ENCODE measurements around the gene FAM229A. TPM values are rescaled to one million over a fixed set of nuclear protein-coding genes. Genes with fewer than 3 reads are reported as not detected.

Gene FAM229A
- total and polyA plus RNA-seq, 4 donors, result 1.6 to 3.3 (median 2.1) TPM

DNA sequence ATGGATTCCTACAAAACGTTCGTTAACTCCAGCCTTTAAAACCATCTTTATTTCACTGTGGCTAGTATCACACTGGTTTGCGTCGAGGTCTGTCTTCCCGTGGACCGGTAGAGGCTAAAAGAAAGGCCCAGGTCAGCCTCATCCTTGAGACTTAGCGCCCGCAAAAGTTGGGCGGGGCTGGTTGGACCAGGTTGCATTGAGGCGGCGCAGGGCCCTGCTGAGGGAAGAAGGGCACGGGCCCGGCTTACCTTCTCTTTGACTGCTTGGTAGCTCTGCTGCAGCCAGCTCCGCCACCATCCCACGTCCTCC, 31.5 kb upstream of the FAM229A start:
- DNase-seq (ENCODE audit: low spot score), result no peak
- Histone ChIP-seq H3K9ac (ENCODE audit: low read depth in 1 of 2, low read length in 2 of 2) (peak overlapping the region; percentile 69 to 93), H3K27ac (ENCODE audit: low read depth in 1 of 2, low read length in 2 of 2) (peak overlapping the region; percentile 93 to 98), H3K27me3 (ENCODE audit: control insufficient read depth in 4 of 4, insufficient read depth in 4 of 4, low read length in 3 of 4) (no peaks in the 10 kb centered on the region), H3K36me3 (ENCODE audit: control insufficient read depth in 4 of 4, insufficient read depth in 3 of 4, low read depth in 1 of 4, low read length in 3 of 4) (peaks cover 3 to 21% (median 13%) of the 10 kb centered on the region in 4 donors), H3K9me3 (ENCODE audit: control insufficient read depth in 4 of 4, low read length in 3 of 4) (no peaks in the 10 kb centered on the region), H3K4me3 (ENCODE audit: low read depth in 1 of 3, low read length in 3 of 3) (peak overlapping the region; percentile 63 to 87 (median 82)), H3K4me1 (ENCODE audit: control insufficient read depth in 4 of 4, insufficient read depth in 4 of 4, low read length in 3 of 4) (peaks cover 3 to 22% (median 17%) of the 10 kb centered on the region in 4 donors)
- TF ChIP-seq GABPA (IDR thresholded peaks at IDR 0.05 in 1 of 2, conservative IDR thresholded peaks at IDR 0.05 in 1 of 2) (no peak), HNF4G (IDR thresholded peaks at IDR 0.05) (no peak), JUND (IDR thresholded peaks at IDR 0.05) (no peak), RXRA (IDR thresholded peaks at IDR 0.05) (no peak), RAD21 (IDR thresholded peaks at IDR 0.05) (no peak), FOXA1 (IDR thresholded peaks at IDR 0.05) (no peak), EGR1 (IDR thresholded peaks at IDR 0.05; ENCODE audit: low read depth in 2 of 2) (no peak), NR2F2 (IDR thresholded peaks at IDR 0.05) (no peak), HNF4A (conservative IDR thresholded peaks at IDR 0.05) (no peak), TAF1 (conservative IDR thresholded peaks at IDR 0.05) (no peak), SP1 (IDR thresholded peaks at IDR 0.05) (no peak)
- TF ChIP-seq, protein P1, sequence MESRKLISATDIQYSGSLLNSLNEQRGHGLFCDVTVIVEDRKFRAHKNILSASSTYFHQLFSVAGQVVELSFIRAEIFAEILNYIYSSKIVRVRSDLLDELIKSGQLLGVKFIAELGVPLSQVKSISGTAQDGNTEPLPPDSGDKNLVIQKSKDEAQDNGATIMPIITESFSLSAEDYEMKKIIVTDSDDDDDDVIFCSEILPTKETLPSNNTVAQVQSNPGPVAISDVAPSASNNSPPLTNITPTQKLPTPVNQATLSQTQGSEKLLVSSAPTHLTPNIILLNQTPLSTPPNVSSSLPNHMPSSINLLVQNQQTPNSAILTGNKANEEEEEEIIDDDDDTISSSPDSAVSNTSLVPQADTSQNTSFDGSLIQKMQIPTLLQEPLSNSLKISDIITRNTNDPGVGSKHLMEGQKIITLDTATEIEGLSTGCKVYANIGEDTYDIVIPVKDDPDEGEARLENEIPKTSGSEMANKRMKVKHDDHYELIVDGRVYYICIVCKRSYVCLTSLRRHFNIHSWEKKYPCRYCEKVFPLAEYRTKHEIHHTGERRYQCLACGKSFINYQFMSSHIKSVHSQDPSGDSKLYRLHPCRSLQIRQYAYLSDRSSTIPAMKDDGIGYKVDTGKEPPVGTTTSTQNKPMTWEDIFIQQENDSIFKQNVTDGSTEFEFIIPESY (IDR thresholded peaks at IDR 0.05), result no peak
- TF ChIP-seq, protein P2, sequence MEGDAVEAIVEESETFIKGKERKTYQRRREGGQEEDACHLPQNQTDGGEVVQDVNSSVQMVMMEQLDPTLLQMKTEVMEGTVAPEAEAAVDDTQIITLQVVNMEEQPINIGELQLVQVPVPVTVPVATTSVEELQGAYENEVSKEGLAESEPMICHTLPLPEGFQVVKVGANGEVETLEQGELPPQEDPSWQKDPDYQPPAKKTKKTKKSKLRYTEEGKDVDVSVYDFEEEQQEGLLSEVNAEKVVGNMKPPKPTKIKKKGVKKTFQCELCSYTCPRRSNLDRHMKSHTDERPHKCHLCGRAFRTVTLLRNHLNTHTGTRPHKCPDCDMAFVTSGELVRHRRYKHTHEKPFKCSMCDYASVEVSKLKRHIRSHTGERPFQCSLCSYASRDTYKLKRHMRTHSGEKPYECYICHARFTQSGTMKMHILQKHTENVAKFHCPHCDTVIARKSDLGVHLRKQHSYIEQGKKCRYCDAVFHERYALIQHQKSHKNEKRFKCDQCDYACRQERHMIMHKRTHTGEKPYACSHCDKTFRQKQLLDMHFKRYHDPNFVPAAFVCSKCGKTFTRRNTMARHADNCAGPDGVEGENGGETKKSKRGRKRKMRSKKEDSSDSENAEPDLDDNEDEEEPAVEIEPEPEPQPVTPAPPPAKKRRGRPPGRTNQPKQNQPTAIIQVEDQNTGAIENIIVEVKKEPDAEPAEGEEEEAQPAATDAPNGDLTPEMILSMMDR (IDR thresholded peaks at IDR 0.05; ENCODE audit: low read depth, low read length, missing input control), result no peak
- TF ChIP-seq, protein P3, sequence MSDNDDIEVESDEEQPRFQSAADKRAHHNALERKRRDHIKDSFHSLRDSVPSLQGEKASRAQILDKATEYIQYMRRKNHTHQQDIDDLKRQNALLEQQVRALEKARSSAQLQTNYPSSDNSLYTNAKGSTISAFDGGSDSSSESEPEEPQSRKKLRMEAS (IDR thresholded peaks at IDR 0.05), result no peak
- 3% methylated on average over 15 of the region's 15 CpGs for WGBS

DNA sequence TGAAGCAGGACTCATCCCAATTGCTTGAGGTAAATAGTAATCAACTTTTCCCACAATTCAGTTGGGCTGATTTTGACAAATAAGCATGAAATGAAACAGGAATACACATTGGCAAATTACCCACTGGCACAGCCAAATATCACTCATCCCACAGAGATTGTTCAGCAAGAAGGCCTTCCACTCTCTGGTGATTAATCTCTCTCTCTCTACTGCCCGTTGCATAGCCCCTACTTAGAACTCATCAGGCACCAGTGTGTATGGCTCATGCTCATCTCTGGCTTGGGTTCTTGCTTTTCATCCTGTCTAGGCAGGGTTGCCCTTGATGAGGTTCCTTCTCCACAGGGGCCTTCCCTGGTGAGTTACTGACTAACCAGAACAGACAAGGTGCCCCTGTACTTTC, 30.9 kb upstream of the FAM229A start:
- TF ChIP-seq FOXA2 (IDR thresholded peaks at IDR 0.05), result no peak
- TF ChIP-seq, protein P3 (IDR thresholded peaks at IDR 0.05), result no peak
- TF ChIP-seq, protein P1 (IDR thresholded peaks at IDR 0.05), result no peak
- H3K27me3 ChIP-seq (ENCODE audit: control insufficient read depth in 4 of 4, insufficient read depth in 4 of 4, low read length in 3 of 4), result no peaks in the 10 kb centered on the region
- H3K4me3 ChIP-seq (ENCODE audit: low read depth in 1 of 3, low read length in 3 of 3), result peak overlapping the region; percentile 63 to 87 (median 82)
- peak overlapping the region; percentile 69 to 93 for H3K9ac ChIP-seq (ENCODE audit: low read depth in 1 of 2, low read length in 2 of 2)
- WGBS, result 64% methylated on average over 1 of the region's 1 CpG
- H3K4me1 ChIP-seq (ENCODE audit: control insufficient read depth in 4 of 4, insufficient read depth in 4 of 4, low read length in 3 of 4), result peaks cover 3 to 22% (median 17%) of the 10 kb centered on the region in 4 donors
- no peaks in the 10 kb centered on the region for H3K9me3 ChIP-seq (ENCODE audit: control insufficient read depth in 4 of 4, low read length in 3 of 4)
- DNase-seq (ENCODE audit: low spot score), result no peak
- peak overlapping the region; percentile 93 to 98 for H3K27ac ChIP-seq (ENCODE audit: low read depth in 1 of 2, low read length in 2 of 2)
- peaks cover 3 to 23% (median 16%) of the 10 kb centered on the region in 4 donors for H3K36me3 ChIP-seq (ENCODE audit: control insufficient read depth in 4 of 4, insufficient read depth in 3 of 4, low read depth in 1 of 4, low read length in 3 of 4)
